Keratinocyte (primary cell): Measurements from ENCODE around the gene SLX4IP. TPM values are rescaled to one million over a fixed set of nuclear protein-coding genes. Genes with fewer than 3 reads are reported as not detected.

ENCODE experiments used
- DNase-seq: peaks from one replicate; pipeline ENCODE4 v3.0.0-alpha.2; 2011; ENCODE audit warnings: low read depth, missing footprints, low spot score
- FAIRE-seq: peaks from 2 replicates; lab custom pipeline; 2011; peaks lifted over from hg19 to GRCh38; lab: Jason Lieb, UNC
- H2AFZ ChIP-seq: 2 replicates; pipeline ENCODE4 v1.6.0; 2012; ENCODE audit warnings: low read length, control low read depth, inconsistent platforms; ENCODE audit not compliant: control insufficient read depth
- H3K27ac ChIP-seq: 2 replicates; pipeline ENCODE4 v1.5.1; 2011; ENCODE audit warnings: low read length; ENCODE audit not compliant: control insufficient read depth, insufficient read depth
- H3K27me3 ChIP-seq: 3 replicates; pipeline ENCODE4 v1.6.0; 2011; ENCODE audit warnings: low read length; ENCODE audit not compliant: control insufficient read depth, insufficient read depth; ENCODE audit errors: extremely low read depth
- H3K36me3 ChIP-seq, 2 experiments: 2 replicates in 1 of 2; 3 replicates in 1 of 2; pipeline ENCODE4 v1.5.1; 2011; ENCODE audit warnings: low read length in 2 of 2, mild to moderate bottlenecking in 1 of 2; ENCODE audit not compliant: control insufficient read depth in 2 of 2, insufficient read depth in 2 of 2; ENCODE audit errors: extremely low read depth in 1 of 2
- H3K4me1 ChIP-seq: 3 replicates; pipeline ENCODE4 v1.5.1; 2011; ENCODE audit warnings: low read length; ENCODE audit not compliant: control insufficient read depth, insufficient read depth; ENCODE audit errors: extremely low read depth
- H3K4me2 ChIP-seq: 3 replicates; pipeline ENCODE4 v1.6.0; 2011; ENCODE audit warnings: low read depth, low read length; ENCODE audit not compliant: control insufficient read depth, insufficient read depth; ENCODE audit errors: extremely low read depth
- H3K4me3 ChIP-seq, 3 experiments: fragments of 200-600 bp in 1 of 3; sonication (generic) in 1 of 3; 2 replicates in 2 of 3; 3 replicates in 1 of 3; pipeline ENCODE4 v1.5.1; 2011 to 2016; ENCODE audit warnings: low read length in 3 of 3, mild to moderate bottlenecking in 3 of 3, control low read depth in 2 of 3, inconsistent platforms in 1 of 3, low read depth in 1 of 3, mixed read lengths in 1 of 3, mixed run types in 1 of 3, moderate library complexity in 1 of 3; ENCODE audit not compliant: control insufficient read depth in 2 of 3, insufficient read depth in 2 of 3; ENCODE audit errors: extremely low read depth in 1 of 3
- H3K79me2 ChIP-seq: 2 replicates; pipeline ENCODE4 v1.6.0; 2012; ENCODE audit warnings: low read length; ENCODE audit not compliant: control insufficient read depth, insufficient read depth
- H3K9ac ChIP-seq: 3 replicates; pipeline ENCODE4 v1.6.0; 2011; ENCODE audit warnings: low read length; ENCODE audit not compliant: control insufficient read depth, insufficient read depth; ENCODE audit errors: extremely low read depth
- H3K9me1 ChIP-seq: 3 replicates; pipeline ENCODE4 v1.6.0; 2011; ENCODE audit warnings: low read length; ENCODE audit not compliant: control insufficient read depth, insufficient read depth; ENCODE audit errors: extremely low read depth
- H3K9me3 ChIP-seq: 2 replicates; pipeline ENCODE4 v1.5.1; 2012; ENCODE audit warnings: low read depth, low read length; ENCODE audit not compliant: control insufficient read depth
- H4K20me1 ChIP-seq: 3 replicates; pipeline ENCODE4 v1.6.0; 2011; ENCODE audit warnings: low read length; ENCODE audit not compliant: control insufficient read depth, insufficient read depth; ENCODE audit errors: extremely low read depth
- CTCF ChIP-seq, 3 experiments: IDR thresholded peaks in 1 of 3; conservative IDR thresholded peaks in 1 of 3; optimal IDR thresholded peaks in 1 of 3; 2 replicates in 2 of 3; 3 replicates in 1 of 3; pipeline versions ENCODE3 to v1.5.1; 2011; ENCODE audit warnings: low read length in 3 of 3, mild to moderate bottlenecking in 3 of 3, moderate library complexity in 2 of 3, control low read depth in 1 of 3, inconsistent platforms in 1 of 3; ENCODE audit not compliant: insufficient read depth in 2 of 3; ENCODE audit errors: extremely low read depth in 1 of 3
- EZH2 ChIP-seq: IDR thresholded peaks from one replicate; pipeline ENCODE4 v1.6.1; 2012; ENCODE audit warnings: inconsistent platforms, mild to moderate bottlenecking, low read length, moderate library complexity
- dilution Hi-C: fragments of 300-500 bp; cut with MboI; formaldehyde crosslinking; loops from one replicate; pipeline ENCODE4 v1.7.0; 2020; ENCODE audit warnings: low sequenced_read_pairs; ENCODE audit not compliant: extremely low pct_ligation_motif_present
- polyA plus RNA-seq, 5 experiments: library from polyadenylated mRNA; depleted of rRNA in 3 of 5; stranded (reverse) in 3 of 5; stranded (forward) in 1 of 5; unstranded in 1 of 5; fragments of >200 nt; gene quantifications; 1 replicate in 1 of 5; 2 replicates in 3 of 5; 3 replicates in 1 of 5; pipeline versions ENCODE4 v1.2.1 to v1.2.3, GENCODE V29; 2011 to 2012; ENCODE audit warnings: missing spikeins in 2 of 5, low read depth in 1 of 5, low replicate concordance in 1 of 5

SLX4IP gene
- polyA plus RNA-seq, 1 donor (not counting 4 experiments of a cell fraction or from before 2014, with no cell fraction given) = 3.0 TPM

GRCh38 chr20:10572853-10573252 lies 137.7 kb downstream of the SLX4IP start:
- no peak overlapping the region for H2AFZ ChIP-seq
- no peak overlapping the region for H3K9ac ChIP-seq
- TF ChIP-seq EZH2 (no peak), CTCF (optimal IDR thresholded peaks at IDR 0.05 in 1 of 3, IDR thresholded peaks at IDR 0.05 in 1 of 3, conservative IDR thresholded peaks at IDR 0.05 in 1 of 3; ENCODE audit: extremely low read depth in 1 of 3, insufficient read depth in 2 of 3, low read length in 3 of 3) (no peak)

DNA sequence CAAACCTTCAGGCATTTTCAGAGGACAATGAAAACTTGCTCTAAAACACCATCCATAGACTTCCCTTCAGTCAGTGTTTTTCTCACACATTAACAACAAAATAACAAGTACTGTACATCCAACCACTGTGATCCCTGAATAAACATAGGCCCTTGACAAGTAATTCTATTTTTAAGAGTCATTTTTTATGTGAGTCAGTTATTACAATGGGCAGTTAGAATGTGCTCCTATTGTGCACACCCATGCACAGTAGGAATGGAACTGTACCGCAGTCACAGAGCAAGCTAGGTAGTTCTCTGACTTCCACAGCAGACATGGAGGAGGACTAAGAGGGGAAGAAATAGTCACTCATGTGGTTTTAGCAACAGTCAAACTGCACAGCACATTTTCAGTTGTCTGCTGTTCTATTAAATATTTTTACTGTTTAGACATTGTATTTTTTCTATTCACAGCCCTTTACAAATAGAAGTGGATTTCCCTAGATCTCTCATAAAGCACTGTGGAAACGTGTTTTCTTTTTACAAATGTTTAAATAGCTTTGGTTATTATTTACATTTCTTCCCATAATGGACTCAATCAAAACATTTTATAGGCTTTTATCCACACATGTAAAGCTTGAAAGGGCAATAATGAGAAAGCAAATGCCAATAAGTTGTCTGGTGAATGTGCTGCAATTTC lies 138.3 kb downstream of the SLX4IP start:
- TF ChIP-seq CTCF (optimal IDR thresholded peaks at IDR 0.05 in 1 of 3, IDR thresholded peaks at IDR 0.05 in 1 of 3, conservative IDR thresholded peaks at IDR 0.05 in 1 of 3; ENCODE audit: extremely low read depth in 1 of 3, insufficient read depth in 2 of 3, low read length in 3 of 3) (no peak), EZH2 (no peak)
- Histone ChIP-seq H3K4me3 (no peak overlapping the region), H3K36me3 (peaks cover 0 to 4% of the 10 kb centered on the region in 2 experiments), H4K20me1 (no peaks in the 10 kb centered on the region), H3K27me3 (no peaks in the 10 kb centered on the region), H3K79me2 (no peaks in the 10 kb centered on the region), H3K4me1 (peaks cover 13% of the 10 kb centered on the region), H3K9ac (no peak overlapping the region), H3K27ac (no peak overlapping the region), H3K4me2 (no peak overlapping the region), H3K9me3 (no peaks in the 10 kb centered on the region), H3K9me1 (no peaks in the 10 kb centered on the region), H2AFZ (no peak overlapping the region)
- DNase-seq = no peak
- dilution Hi-C loops = no loop called here
- no peak for FAIRE-seq

More at GRCh38 chr20:10572853-10573252, 137.7 kb downstream of the SLX4IP start:
- Histone ChIP-seq H3K36me3 (peaks cover 0 to 4% of the 10 kb centered on the region in 2 experiments), H4K20me1 (no peaks in the 10 kb centered on the region), H3K9me1 (no peaks in the 10 kb centered on the region), H3K27ac (no peak overlapping the region), H3K9me3 (no peaks in the 10 kb centered on the region), H3K27me3 (no peaks in the 10 kb centered on the region), H3K4me2 (no peak overlapping the region), H3K4me3 (no peak overlapping the region), H3K79me2 (no peaks in the 10 kb centered on the region), H3K4me1 (peaks cover 7% of the 10 kb centered on the region)
- dilution Hi-C loops = no loop called here
- FAIRE-seq = no peak
- no peak for DNase-seq
